ENCODE results near the gene ABAT. TPM values are rescaled to one million over a fixed set of nuclear protein-coding genes. Genes with fewer than 3 reads are reported as not detected.

Gene ABAT
- total and polyA plus RNA-seq, 2 of the 8 experiments (the other 6 are each of a cell fraction or from before 2014, with no cell fraction given) = 6.4 to 8.4 TPM

DNA sequence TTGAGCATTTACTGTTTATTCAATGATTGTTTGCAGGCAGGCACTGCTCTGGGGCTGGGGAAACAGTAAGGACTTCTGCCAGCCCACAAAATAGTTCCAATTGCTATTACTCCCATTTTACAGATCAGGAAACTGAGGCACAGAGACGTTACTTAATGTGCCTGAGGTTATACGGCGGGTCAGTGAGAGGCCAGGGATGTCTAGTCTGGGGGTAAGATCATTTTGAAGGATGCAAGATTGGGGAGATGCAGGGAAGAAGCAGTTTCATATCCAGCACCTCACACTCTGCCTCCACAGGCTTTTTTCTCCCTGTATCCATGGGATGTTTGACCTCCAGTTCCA, 46.5 kb downstream of the ABAT start:
- POLR2A ChIA-PET (ENCODE audit: partially characterized antibody) = interaction anchor here (0.8 kb wide), 1 partner anchor 51 kb away, joined by 3 read pairs; no protein-coding TSS in a partner anchor
- no peaks in the 10 kb centered on the region for H3K36me3 ChIP-seq (ENCODE audit: control insufficient read depth in 2 of 4, insufficient read depth in 4 of 4, low read length in 3 of 4)
- H3K9ac ChIP-seq (replicated peaks in 1 of 4; ENCODE audit: extremely low read depth in 1 of 4, low read depth in 3 of 4, low read length in 3 of 4) = no peak overlapping the region
- H3K23me2 ChIP-seq (ENCODE audit: low read depth, low read length) = no peaks in the 10 kb centered on the region
- no peak overlapping the region for H3K4ac ChIP-seq (replicated peaks; ENCODE audit: insufficient read length, low read depth, low read length)
- H2BK5ac ChIP-seq (ENCODE audit: low read depth, low read length) = no peak overlapping the region; the same call in 1 of the 2 replicates
- DNase-seq (ENCODE audit: low read depth in 1 of 2, low spot score in 2 of 2) (no peak), FAIRE-seq (no peak)
- WGBS, 2 experiments (ENCODE audit: extremely low coverage in 1 of 2, insufficient coverage in 1 of 2, insufficient read length in 1 of 2, insufficient replicate concordance in 2 of 2, low coverage in 1 of 2, low lambda C conversion rate in 2 of 2, missing lambda C conversion rate in 1 of 2) = 89% methylated on average over 3 of the region's 3 CpGs; no CpG with 5 or more reads in 1 of the 2 experiments
- H2AFZ ChIP-seq (ENCODE audit: low read length) = no peak overlapping the region
- no peaks in the 10 kb centered on the region for H4K20me1 ChIP-seq (replicated peaks in 1 of 2; ENCODE audit: control insufficient read depth in 1 of 2, insufficient read depth in 2 of 2, low read length in 2 of 2)
- H3K4me3 ChIP-seq (ENCODE audit: extremely low read depth in 1 of 4, insufficient read depth in 2 of 4, low read depth in 3 of 4, low read length in 4 of 4) = no peak overlapping the region
- no peak overlapping the region for H2AK5ac ChIP-seq (ENCODE audit: low read depth, low read length)
- CTCF ChIA-PET (ENCODE audit: partially characterized antibody) = no interaction called here
- H3K4me2 ChIP-seq (ENCODE audit: insufficient read depth in 1 of 2, low read depth in 2 of 2, low read length in 2 of 2) = no peak overlapping the region
- no peaks in the 10 kb centered on the region for H3K79me2 ChIP-seq (ENCODE audit: control insufficient read depth in 1 of 2, insufficient read depth in 2 of 2, low read length in 2 of 2)
- no peak overlapping the region for H3K18ac ChIP-seq (ENCODE audit: extremely low read depth, low read length)
- no peak overlapping the region for H3K27ac ChIP-seq (ENCODE audit: low read depth, low read length)
- no peak overlapping the region for H3K23ac ChIP-seq (ENCODE audit: insufficient read length)
- H2BK12ac ChIP-seq (ENCODE audit: low read depth, low read length) = no peak overlapping the region
- no peak overlapping the region for H3K14ac ChIP-seq (ENCODE audit: insufficient read length)
- H3K56ac ChIP-seq (replicated peaks; ENCODE audit: insufficient read length, low read depth, low read length) = no peak overlapping the region
- H4K8ac ChIP-seq (ENCODE audit: extremely low read depth, insufficient read depth, low read length) = no peak overlapping the region
- no peak overlapping the region for H4K5ac ChIP-seq (ENCODE audit: insufficient read length, low read depth, low read length)
- H3K27me3 ChIP-seq (replicated peaks in 1 of 4; ENCODE audit: control insufficient read depth in 3 of 4, extremely low read depth in 1 of 4, insufficient read depth in 3 of 4, low read length in 3 of 4) = no peaks in the 10 kb centered on the region
- no peak overlapping the region for H4K91ac ChIP-seq (replicated peaks; ENCODE audit: insufficient read length, low read length)
- H3K9me3 ChIP-seq (ENCODE audit: insufficient read depth in 2 of 2, low read depth in 1 of 2, low read length in 1 of 2) = no peaks in the 10 kb centered on the region
- H2BK120ac ChIP-seq (replicated peaks; ENCODE audit: low read depth, low read length) = no peak overlapping the region
- no peak overlapping the region for H2BK20ac ChIP-seq (ENCODE audit: low read length)
- no peaks in the 10 kb centered on the region for H3K79me1 ChIP-seq (ENCODE audit: low read depth, low read length)
- peaks cover 0 to 16% (median 7%) of the 10 kb centered on the region in 4 experiments; a peak in 6 of 7 replicates for H3K4me1 ChIP-seq (replicated peaks in 1 of 4; ENCODE audit: control insufficient read depth in 3 of 4, insufficient read depth in 4 of 4, low read length in 3 of 4)
- H2BK15ac ChIP-seq (ENCODE audit: low read length) = no peak overlapping the region
- TF ChIP-seq, protein P1, sequence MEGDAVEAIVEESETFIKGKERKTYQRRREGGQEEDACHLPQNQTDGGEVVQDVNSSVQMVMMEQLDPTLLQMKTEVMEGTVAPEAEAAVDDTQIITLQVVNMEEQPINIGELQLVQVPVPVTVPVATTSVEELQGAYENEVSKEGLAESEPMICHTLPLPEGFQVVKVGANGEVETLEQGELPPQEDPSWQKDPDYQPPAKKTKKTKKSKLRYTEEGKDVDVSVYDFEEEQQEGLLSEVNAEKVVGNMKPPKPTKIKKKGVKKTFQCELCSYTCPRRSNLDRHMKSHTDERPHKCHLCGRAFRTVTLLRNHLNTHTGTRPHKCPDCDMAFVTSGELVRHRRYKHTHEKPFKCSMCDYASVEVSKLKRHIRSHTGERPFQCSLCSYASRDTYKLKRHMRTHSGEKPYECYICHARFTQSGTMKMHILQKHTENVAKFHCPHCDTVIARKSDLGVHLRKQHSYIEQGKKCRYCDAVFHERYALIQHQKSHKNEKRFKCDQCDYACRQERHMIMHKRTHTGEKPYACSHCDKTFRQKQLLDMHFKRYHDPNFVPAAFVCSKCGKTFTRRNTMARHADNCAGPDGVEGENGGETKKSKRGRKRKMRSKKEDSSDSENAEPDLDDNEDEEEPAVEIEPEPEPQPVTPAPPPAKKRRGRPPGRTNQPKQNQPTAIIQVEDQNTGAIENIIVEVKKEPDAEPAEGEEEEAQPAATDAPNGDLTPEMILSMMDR (IDR thresholded peaks at IDR 0.05; ENCODE audit: control extremely low read depth in 1 of 3, insufficient read depth in 1 of 3, low read depth in 1 of 3, low read length in 3 of 3) = no peak
- TF ChIP-seq BACH1 (IDR thresholded peaks at IDR 0.05; ENCODE audit: low read length) (no peak), SUZ12 (IDR thresholded peaks at IDR 0.05; ENCODE audit: low read length) (no peak)
